ENCODE data around the gene CORO1C.

GRCh38 chr12:108666401-108666881 lies 64.9 kb downstream of the CORO1C start:
- TF ChIP-seq CTCF (IDR thresholded peaks at IDR 0.05; ENCODE audit: low read depth, low read length, missing input control) (no peak), RXRA (IDR thresholded peaks at IDR 0.05) (peak; percentile 59 to 71), JUND (IDR thresholded peaks at IDR 0.05) (peak in 1 of 2 donors; percentile 31), MAX (IDR thresholded peaks at IDR 0.05) (peak; percentile 49)
- TF ChIP-seq, protein P1, sequence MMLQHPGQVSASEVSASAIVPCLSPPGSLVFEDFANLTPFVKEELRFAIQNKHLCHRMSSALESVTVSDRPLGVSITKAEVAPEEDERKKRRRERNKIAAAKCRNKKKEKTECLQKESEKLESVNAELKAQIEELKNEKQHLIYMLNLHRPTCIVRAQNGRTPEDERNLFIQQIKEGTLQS (IDR thresholded peaks at IDR 0.05): no peak

Data from liver (tissue), 3 donors.